Renal cortex interstitium (tissue), 11 donors: ENCODE results near the gene TNNT1. TPM values are rescaled to one million over a fixed set of nuclear protein-coding genes. Genes with fewer than 3 reads are reported as not detected.
"Not testable (repeated sequence)": the region's sequence is repeated elsewhere in the genome, so short reads cannot be mapped to it uniquely, and the experiment has no call there.

Experiments used
- DNase-seq, 11 donors: peaks; one replicate each; pipeline ENCODE4 v3.0.0-alpha.2; 2013; ENCODE audit warnings: low read depth in 9 of 11, low spot score in 4 of 11; ENCODE audit errors: extremely low read depth in 1 of 11
- polyA plus RNA-seq, 3 donors: library from polyadenylated mRNA; unstranded; fragments of 120-200 nt; gene quantifications; one replicate each; pipeline ENCODE4 v1.2.1, GENCODE V29; 2013; ENCODE audit not compliant: insufficient read length in 3 of 3

Gene TNNT1
- polyA plus RNA-seq, 3 donors = 2.7 to 7.0 (median 4.5) TPM

GRCh38 chr19:55173714-55174409, 24.9 kb upstream of the TNNT1 start:
- DNase-seq = peak in 1 of 11 donors; percentile 18

GRCh38 chr19:55173186-55173713, 24.2 kb upstream of the TNNT1 start:
- DNase-seq = no peak

DNA sequence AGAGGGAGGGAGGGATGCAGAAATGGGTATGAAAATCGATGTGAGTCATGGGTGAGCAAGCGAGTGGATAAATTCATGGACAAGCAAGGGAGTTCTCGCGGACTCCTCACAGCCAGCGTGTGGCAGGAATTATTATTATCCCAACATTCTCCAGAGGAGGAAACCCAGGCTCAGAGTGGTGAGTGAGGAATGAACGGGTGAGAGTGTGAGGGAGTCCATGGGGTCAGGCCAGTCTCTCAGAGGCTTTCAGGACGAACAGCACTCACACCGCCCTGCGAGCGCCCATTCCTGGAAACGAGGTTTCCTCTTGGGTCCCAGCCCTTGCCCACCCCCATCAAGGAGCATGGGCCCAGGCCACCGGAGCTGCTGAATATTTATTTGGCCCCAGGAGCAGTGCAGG, 23.7 kb upstream of the TNNT1 start:
- no peak for DNase-seq

GRCh38 chr19:55172318-55172717, 23.3 kb upstream of the TNNT1 start:
- not testable (repeated sequence) for DNase-seq

GRCh38 chr19:55171440-55171839, 22.4 kb upstream of the TNNT1 start:
- DNase-seq = no peak

GRCh38 chr19:55169136-55169535, 20.1 kb upstream of the TNNT1 start:
- DNase-seq = no peak

- peak; percentile 83 to 96 (median 91) for DNase-seq
These were observed 17.7 kb upstream of the TNNT1 start, which contains the start of gene DNAAF3 for GRCh38 chr19:55166530-55167268. Gene DNAAF3 (minus strand): TSS chr19:55166613. CDS start chr19:55166413, 200 bp downstream.

DNA sequence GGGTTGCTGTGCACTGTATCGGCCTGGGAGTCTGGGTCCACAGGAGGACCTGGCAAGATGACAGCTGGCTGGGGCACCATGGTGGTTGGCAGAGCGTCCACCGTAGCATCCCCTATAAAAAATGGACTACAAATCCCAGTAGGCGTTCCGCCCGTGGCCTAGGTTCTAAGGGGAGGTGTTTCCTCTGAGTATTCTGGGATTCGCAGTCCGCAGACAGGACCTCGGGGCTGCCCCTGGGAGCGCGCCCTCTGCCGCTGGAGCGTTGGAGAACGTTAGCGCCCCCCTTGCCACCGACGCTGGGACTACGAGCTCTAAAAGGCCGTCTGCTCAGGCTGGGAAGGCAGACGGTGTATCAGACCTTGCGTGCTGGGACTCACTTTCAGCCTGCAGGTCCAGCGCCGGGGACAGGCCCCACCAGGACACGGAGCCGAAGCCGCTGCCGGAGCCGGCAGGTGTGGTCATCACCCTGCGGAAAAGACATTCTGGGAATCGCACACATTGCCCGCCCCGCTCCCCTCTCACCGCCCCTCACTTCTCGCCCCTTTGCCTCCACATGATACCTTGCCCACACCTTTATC, 17.0 kb upstream of the TNNT1 start:
- peak in 4 of 11 donors; percentile 52 to 68 (median 60) for DNase-seq

GRCh38 chr19:55161571-55162322, 12.7 kb upstream of the TNNT1 start:
- no peak for DNase-seq

DNA sequence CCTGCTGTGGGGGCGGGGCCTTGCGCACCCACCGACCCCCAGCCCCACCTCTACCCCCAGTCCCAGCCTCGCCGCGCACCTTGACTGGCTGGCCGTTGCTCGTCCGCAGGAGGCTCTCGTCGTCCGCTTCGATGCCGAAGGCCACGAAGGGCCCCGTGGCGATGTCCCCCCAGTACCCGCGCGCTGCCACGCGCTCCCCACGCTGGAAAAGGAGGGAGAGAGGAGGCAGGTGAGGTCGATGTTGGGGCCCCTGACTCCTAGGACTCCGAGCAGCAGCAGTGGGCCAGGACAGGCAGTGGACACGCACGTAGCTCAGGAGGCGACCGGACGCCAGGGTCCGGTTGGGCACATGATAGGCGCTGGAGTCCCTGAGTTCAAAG, 12.0 kb upstream of the TNNT1 start:
- DNase-seq = no peak

DNA sequence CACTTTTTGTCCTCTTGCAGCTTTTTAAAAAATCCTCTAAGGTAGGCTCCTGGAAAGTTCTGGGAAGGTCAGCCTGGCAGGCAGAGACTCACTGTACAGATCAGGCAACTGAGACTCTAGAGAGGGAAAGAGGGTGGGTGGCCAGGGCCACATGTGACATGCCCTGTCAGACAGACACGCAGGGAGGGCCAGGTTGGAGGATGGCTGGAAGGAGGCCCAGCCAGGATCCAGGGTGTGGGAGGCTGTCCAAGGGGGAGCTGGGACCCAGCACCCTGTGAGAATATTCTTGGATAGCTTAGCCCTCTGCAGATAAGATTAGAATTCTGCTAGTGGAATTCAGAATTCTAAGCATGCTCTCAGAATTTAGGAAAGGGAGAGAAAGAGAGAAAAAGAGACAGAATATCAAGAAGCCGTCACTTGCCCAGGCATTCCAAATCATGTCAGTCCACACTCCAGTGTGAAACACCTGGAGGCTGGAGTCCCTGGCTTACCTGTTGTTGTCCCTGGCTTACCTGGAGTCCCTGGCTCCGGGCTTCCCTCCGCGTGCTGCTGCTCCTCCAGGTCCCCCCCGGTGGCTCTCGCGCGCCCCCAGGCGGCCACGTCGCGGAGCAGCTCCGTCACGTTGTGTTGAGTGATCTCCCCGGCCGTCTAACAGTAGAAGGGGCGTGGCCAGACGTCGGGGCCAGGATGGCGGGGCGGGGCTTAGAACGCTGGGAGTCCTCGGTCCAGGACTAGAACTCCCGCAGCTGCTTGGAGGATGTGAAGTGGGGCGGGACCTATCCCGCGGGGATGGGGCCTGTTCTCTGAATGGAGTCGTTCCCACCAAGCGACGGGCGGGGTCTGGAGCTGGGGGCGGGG, 11.4 kb upstream of the TNNT1 start:
- peak in 7 of 11 donors; percentile 46 to 80 (median 70) for DNase-seq

DNA sequence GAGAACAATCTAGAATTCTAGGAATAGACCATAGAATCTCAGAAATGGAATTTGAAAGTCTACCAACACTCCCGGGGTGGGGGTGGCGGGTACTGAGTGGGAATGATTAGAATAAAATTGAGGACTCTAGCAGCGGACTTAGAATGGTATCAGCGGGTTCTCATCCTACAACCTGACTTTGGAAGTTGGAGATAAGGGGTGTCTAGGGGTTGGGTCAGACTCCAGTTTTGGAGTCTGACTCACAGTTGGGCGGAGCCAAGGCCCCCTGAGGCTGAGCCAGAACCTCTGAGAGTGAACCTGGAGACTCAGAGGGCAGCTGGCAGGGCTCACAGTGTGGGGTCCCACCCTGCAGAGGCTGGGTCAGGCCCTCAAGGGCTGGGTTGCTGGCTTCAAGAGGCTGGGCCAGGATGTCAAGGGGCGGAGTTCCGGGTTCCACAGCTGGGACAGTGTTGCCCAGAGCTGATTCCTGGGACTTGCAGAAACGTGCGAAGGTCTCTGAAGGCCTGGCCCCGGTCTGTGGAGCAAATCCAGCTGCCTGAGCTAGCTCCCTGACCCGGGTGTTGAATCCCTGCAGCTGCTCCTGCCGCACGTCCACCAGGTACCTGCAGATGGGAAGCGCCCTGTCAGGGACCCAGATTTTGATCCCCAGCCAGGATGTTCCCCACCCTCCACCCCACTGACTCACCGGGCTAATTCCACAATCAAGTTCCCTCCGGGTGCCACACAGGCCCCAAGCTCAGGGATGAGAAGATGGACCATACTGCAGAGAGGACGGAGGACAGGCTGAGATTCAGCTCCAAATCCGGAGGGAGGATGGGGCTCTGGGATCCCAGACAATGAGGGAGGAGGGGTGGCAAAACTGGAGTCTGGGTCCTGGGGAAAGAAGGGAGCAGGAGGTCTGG, 10.1 kb upstream of the TNNT1 start:
- DNase-seq = no peak

DNA sequence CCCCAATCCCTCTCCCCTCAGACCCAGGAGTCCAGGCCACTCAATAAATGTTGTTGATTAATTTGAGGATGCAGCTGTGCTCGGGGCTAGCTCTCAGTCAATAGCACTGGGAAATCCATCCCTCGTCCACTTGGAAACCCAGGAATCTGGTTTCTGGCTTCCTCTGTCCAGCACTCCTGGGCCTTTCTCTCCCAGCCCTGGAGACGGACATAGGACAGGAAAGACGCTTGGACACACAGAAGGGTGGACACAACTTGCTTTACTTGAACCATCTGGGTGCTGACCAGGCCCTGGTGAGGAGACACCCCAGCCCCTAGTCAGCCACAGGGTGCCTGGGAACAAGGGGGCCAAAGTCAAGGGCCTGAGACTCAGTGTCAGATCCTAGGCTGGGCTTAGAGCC, 9.4 kb upstream of the TNNT1 start:
- no peak for DNase-seq

- DNase-seq = no peak
These were observed 8.3 kb upstream of the TNNT1 start, which contains the start of gene TNNI3 for GRCh38 chr19:55157064-55157908. Gene TNNI3 (minus strand): TSS chr19:55157732. CDS start chr19:55157589, 143 bp downstream.

GRCh38 chr19:55156202-55157063, 7.4 kb upstream of the TNNT1 start:
- peak in 1 of 11 donors; percentile 35 for DNase-seq
